ENCODE results near the gene RELT. TPM values are rescaled to one million over a fixed set of nuclear protein-coding genes. Genes with fewer than 3 reads are reported as not detected.
A peak's percentile ranks its signal among the peaks of the same experiment; 100 is the strongest.

Gene RELT
- total RNA-seq, 1 experiment from 2014 or later: 10.2 TPM

DNA sequence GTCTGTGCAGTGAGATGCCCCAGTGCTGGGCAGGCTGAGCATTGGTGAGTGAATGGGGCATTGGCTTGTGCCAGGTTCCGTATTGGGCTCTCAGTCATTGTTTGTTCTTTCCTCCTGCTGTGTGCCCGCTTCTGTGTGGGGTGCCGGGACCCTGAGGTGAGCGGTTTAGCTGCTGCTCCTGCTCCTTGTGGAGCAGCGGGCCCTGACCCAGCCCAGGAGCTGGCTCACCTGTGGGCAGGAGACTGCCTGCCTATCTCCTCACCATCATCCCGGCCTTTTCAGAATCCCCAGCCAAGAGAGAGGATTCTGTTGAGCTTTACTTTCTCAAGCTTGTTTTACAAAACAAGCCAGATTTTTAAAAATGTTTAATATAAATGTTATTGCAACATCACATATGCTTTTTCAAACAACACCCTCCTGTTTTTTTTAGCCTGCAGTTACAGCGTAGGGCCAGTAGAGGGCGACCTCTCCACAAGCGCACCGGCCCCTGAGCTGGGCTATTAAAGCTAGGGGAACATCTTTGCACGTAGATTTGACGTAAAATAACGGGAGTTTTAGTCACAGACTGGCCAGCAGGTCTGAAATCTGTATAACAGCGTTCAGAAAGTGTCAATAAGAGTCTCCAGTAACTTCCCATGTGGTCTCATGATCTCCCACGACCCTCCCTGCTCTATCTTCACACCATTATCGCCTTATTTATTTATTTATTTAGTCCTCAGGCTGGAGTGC is 25.1 kb upstream of the RELT start:
- Histone ChIP-seq H4K91ac (ENCODE audit: insufficient read length, low read depth, low read length) (no peak overlapping the region), H3K23me2 (ENCODE audit: insufficient read length, low read depth, low read length, poor library complexity, severe bottlenecking) (no peaks in the 10 kb centered on the region), H3K18ac (ENCODE audit: insufficient read length, low read depth, low read length) (no peak overlapping the region), H3K27me3 (ENCODE audit: insufficient read depth, low read length) (no peaks in the 10 kb centered on the region), H2AK5ac (ENCODE audit: insufficient read length, low read length) (no peak overlapping the region), H3K4me2 (ENCODE audit: insufficient read depth, insufficient read length, low read length) (no peak overlapping the region), H3K14ac (ENCODE audit: insufficient read depth, low read length) (no peak overlapping the region), H3K9ac (ENCODE audit: extremely low read depth, insufficient read length, low read length) (no peak overlapping the region), H4K8ac (replicated peaks; ENCODE audit: insufficient read length, low read depth, low read length) (no peak overlapping the region), H2BK15ac (ENCODE audit: low read depth, low read length) (no peak overlapping the region), H3K9me3 (ENCODE audit: control insufficient read depth, low read depth, low read length) (no peaks in the 10 kb centered on the region), H3K4ac (ENCODE audit: low read depth, low read length) (no peak overlapping the region), H2BK5ac (ENCODE audit: insufficient read length, low read length) (no peak overlapping the region), H4K5ac (ENCODE audit: insufficient read length, low read depth, low read length) (no peak overlapping the region), H3K79me2 (ENCODE audit: insufficient read depth, low read length) (no peaks in the 10 kb centered on the region), H4K20me1 (ENCODE audit: control insufficient read depth, insufficient read depth, insufficient read length) (no peaks in the 10 kb centered on the region), H3K4me1 (ENCODE audit: insufficient read depth, low read length) (no peaks in the 10 kb centered on the region), H3K23ac (ENCODE audit: insufficient read length, low read depth, low read length) (no peak overlapping the region), H3K79me1 (ENCODE audit: insufficient read depth, low read depth, low read length, poor library complexity, severe bottlenecking) (no peaks in the 10 kb centered on the region), H3K27ac (ENCODE audit: insufficient read length, low read depth, low read length) (no peak overlapping the region), H2BK120ac (ENCODE audit: low read depth, low read length, poor library complexity, severe bottlenecking) (no peak overlapping the region), H3T11ph (ENCODE audit: low read length) (no peak overlapping the region), H2AFZ (ENCODE audit: low read length) (no peak overlapping the region), H2BK12ac (ENCODE audit: insufficient read length, low read depth, low read length) (no peak overlapping the region), H2BK20ac (ENCODE audit: low read depth, low read length, poor library complexity, severe bottlenecking) (no peak overlapping the region), H3K56ac (ENCODE audit: insufficient read length, low read depth, low read length) (no peak overlapping the region)
- no CpG with 5 or more reads among the region's 16 CpGs for WGBS (ENCODE audit: extremely low coverage, insufficient read length, low lambda C conversion rate)
- Mint-ChIP-seq H3K36me3 (ENCODE audit: insufficient read depth in 1 of 3, low read depth in 3 of 3) (peaks cover 3 to 4% (median 3%) of the 10 kb centered on the region in 3 experiments; a peak in 4 of 7 replicates), H3K9me3 (no peaks in the 10 kb centered on the region; a peak in 1 of 5 replicates), H3K4me3 (no peak overlapping the region), H3K27me3 (ENCODE audit: low read depth) (peaks cover 4% of the 10 kb centered on the region), H3K4me1 (peaks cover 9 to 10% of the 10 kb centered on the region in 2 experiments; a peak in 3 of 4 replicates), H3K27ac (no peak overlapping the region)
- DNase-seq: peak; percentile 56
- TF ChIP-seq, protein P1, sequence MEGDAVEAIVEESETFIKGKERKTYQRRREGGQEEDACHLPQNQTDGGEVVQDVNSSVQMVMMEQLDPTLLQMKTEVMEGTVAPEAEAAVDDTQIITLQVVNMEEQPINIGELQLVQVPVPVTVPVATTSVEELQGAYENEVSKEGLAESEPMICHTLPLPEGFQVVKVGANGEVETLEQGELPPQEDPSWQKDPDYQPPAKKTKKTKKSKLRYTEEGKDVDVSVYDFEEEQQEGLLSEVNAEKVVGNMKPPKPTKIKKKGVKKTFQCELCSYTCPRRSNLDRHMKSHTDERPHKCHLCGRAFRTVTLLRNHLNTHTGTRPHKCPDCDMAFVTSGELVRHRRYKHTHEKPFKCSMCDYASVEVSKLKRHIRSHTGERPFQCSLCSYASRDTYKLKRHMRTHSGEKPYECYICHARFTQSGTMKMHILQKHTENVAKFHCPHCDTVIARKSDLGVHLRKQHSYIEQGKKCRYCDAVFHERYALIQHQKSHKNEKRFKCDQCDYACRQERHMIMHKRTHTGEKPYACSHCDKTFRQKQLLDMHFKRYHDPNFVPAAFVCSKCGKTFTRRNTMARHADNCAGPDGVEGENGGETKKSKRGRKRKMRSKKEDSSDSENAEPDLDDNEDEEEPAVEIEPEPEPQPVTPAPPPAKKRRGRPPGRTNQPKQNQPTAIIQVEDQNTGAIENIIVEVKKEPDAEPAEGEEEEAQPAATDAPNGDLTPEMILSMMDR (conservative IDR thresholded peaks at IDR 0.05): peak; percentile 99

Measured in H9 (cell line).